HG02642 (cell line): ENCODE data around the gene PDE7B.
A peak's percentile ranks its signal among the peaks of the same experiment; 100 is the strongest.
"Not testable (repeated sequence)": the region's sequence is repeated elsewhere in the genome, so short reads cannot be mapped to it uniquely, and the experiment has no call there.

ENCODE experiments used
- ATAC-seq: cut with Tn5 transposase; IDR thresholded peaks from one replicate; pipeline ENCODE4 v1.9.1; 2021; ENCODE audit warnings: mild to moderate bottlenecking; ENCODE audit not compliant: unreplicated experiment, poor library complexity

PDE7B gene

GRCh38 chr6:135842618-135843392 is 8.7 kb upstream of the PDE7B start:
- ATAC-seq: no peak

- no peak for ATAC-seq
Measured at GRCh38 chr6:135850882-135851281, 619 bp upstream of the PDE7B start.

GRCh38 chr6:135852746-135853145 is 1.2 kb downstream of the PDE7B start:
- no peak for ATAC-seq

GRCh38 chr6:135853227-135853626 is 1.7 kb downstream of the PDE7B start:
- no peak for ATAC-seq

- no peak for ATAC-seq
Measured at GRCh38 chr6:135853986-135854385, 2.5 kb downstream of the PDE7B start.

- ATAC-seq: no peak
Measured at GRCh38 chr6:135854799-135855198, 3.3 kb downstream of the PDE7B start.

GRCh38 chr6:135858931-135859330 is 7.4 kb downstream of the PDE7B start:
- ATAC-seq: no peak

GRCh38 chr6:135860361-135860760 is 8.9 kb downstream of the PDE7B start:
- no peak for ATAC-seq

- ATAC-seq: peak; percentile 71
Measured at GRCh38 chr6:135861189-135861588, 9.7 kb downstream of the PDE7B start.

- ATAC-seq: not testable (repeated sequence)
Measured at GRCh38 chr6:135864929-135865328, 13.4 kb downstream of the PDE7B start.

- no peak for ATAC-seq
Measured at GRCh38 chr6:135866445-135867123, 15.1 kb downstream of the PDE7B start.

GRCh38 chr6:135867332-135867731 is 15.8 kb downstream of the PDE7B start:
- ATAC-seq: no peak

GRCh38 chr6:135869857-135870256 is 18.4 kb downstream of the PDE7B start:
- ATAC-seq: no peak

- no peak for ATAC-seq
Measured at GRCh38 chr6:135870722-135871121, 19.2 kb downstream of the PDE7B start.

GRCh38 chr6:135871296-135871695 is 19.8 kb downstream of the PDE7B start:
- ATAC-seq: no peak

- ATAC-seq: no peak
Measured at GRCh38 chr6:135871878-135872277, 20.4 kb downstream of the PDE7B start.

GRCh38 chr6:135875446-135875845 is 23.9 kb downstream of the PDE7B start:
- no peak for ATAC-seq

- no peak for ATAC-seq
Measured at GRCh38 chr6:135876058-135876457, 24.6 kb downstream of the PDE7B start.

GRCh38 chr6:135877666-135878065 is 26.2 kb downstream of the PDE7B start:
- no peak for ATAC-seq

GRCh38 chr6:135880066-135880972 is 28.8 kb downstream of the PDE7B start:
- ATAC-seq: peak; percentile 91

- no peak for ATAC-seq
Measured at GRCh38 chr6:135883045-135883444, 31.5 kb downstream of the PDE7B start.
